Measurements from ENCODE around the gene DLG2.

Gene DLG2

GRCh38 chr11:85558411-85558810 is 68.7 kb downstream of the DLG2 start:
- DNase-seq (ENCODE audit: low read depth), result no peak

- DNase-seq (ENCODE audit: low read depth), result no peak
Observed at GRCh38 chr11:85551881-85552280, 75.3 kb downstream of the DLG2 start.

DNA sequence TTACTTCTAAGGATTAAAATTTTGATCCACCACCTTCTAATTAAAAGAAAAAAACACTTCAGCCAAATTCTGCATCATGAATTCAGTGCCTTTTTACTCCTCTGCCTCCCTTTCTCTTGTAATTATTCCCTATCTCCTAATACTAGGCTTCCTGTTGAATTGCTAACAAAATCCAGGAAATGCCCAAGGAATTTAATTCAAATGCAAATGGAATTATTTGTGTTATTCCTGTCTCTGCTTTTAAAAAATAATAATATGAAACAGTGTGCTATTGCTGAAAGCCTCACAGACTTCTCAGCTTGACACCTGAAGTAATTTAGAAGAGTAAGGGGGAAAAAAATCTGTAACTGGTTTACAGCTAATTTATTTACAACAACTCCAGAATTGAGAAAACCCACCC is 85.5 kb downstream of the DLG2 start:
- no peak for DNase-seq (ENCODE audit: low read depth)

DNA sequence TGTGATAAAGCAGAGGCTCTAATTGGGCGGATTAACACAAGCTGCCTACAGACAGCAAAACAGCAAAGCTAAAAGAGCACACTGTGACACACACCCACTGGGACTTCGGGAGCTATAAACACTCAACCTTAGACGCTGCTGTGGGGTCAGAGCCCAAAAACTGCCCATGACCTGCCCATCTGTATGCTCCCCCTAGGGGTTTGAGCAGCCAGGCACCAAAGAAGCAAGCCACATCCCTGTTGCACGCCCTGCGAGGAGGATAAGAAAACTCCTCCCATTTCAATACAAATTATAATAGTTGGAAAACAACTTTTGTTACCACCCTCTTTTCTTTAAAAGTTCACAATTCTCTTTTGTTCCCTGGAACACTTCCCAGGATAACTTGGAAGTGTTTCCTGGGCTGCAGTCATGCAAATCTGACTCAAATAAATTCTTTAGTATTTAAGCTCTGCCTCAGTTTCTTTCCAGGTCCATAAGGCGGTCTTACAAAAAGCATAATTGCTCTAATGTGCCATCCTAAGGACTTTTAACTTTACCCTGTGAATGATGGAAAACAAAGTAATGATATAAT is 86.4 kb downstream of the DLG2 start:
- no peak for DNase-seq (ENCODE audit: low read depth)

- no peak for DNase-seq (ENCODE audit: low read depth)
Observed at GRCh38 chr11:85540181-85540580, 87.0 kb downstream of the DLG2 start.

- no peak for DNase-seq (ENCODE audit: low read depth)
Observed at GRCh38 chr11:85539740-85540139, 87.4 kb downstream of the DLG2 start.

GRCh38 chr11:85539029-85539689 is 88.0 kb downstream of the DLG2 start:
- no peak for DNase-seq (ENCODE audit: low read depth)

DNA sequence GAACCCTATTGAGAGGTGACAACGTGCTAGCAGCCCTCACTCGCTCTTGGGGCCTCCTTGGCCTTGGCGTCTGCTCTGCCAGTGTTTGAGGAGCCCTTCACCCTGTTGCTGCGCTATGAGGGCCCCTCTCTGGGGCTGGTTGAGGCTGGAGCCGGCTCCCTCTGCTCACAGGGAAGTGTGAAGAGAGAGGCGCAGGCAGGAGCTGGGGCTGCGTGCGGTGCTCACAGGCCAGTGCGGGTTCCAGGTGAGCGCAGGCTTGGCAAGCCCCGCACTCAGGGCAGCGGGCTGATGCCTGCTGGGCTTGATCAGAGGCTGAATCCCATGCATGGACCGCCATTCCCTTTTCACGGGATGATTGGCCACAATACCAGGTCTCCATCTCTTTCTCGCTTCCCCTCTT is 90.7 kb downstream of the DLG2 start:
- no peak for DNase-seq (ENCODE audit: low read depth)

DNA sequence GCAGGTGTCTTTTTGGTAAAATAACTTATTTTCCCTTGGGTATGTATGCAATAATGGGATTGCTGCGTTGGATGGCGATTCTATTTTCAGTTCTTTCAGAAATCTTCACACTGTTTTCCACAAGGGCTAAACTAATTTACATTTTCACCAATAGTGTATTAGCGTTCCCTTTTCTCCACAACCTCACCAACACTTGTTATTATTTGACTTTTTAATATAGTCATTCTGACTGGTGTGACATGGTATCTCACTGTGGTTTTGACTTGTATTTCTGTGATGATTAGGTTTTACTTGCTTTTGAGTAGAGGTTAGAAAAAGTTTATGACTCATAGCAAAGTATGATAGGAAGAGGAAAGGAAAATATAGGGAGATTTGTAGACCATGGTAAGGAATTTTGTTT is 92.3 kb downstream of the DLG2 start:
- no peak for DNase-seq (ENCODE audit: low read depth)

- DNase-seq (ENCODE audit: low read depth), result no peak
Observed at GRCh38 chr11:85531191-85531897, 95.8 kb downstream of the DLG2 start.

DNA sequence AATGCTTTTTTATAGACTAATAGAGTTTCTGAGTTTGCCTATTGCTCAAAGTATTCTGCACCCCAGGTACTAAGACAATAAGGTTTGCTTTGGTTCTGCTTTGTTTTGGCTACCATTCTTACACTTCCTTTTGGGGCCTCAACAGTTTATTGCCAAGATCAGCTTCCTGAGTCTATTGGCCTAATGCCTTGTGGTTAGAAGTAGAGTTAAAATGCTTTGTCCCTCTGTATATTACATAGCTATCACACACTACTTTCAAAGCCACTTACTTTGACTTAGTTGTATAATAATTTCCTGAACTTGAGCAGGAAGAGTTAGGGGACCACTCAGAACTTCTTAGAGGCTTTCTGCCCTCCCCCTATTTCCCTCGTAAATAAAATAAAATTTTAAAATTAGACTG is 96.5 kb downstream of the DLG2 start:
- no peak for DNase-seq (ENCODE audit: low read depth)

DNA sequence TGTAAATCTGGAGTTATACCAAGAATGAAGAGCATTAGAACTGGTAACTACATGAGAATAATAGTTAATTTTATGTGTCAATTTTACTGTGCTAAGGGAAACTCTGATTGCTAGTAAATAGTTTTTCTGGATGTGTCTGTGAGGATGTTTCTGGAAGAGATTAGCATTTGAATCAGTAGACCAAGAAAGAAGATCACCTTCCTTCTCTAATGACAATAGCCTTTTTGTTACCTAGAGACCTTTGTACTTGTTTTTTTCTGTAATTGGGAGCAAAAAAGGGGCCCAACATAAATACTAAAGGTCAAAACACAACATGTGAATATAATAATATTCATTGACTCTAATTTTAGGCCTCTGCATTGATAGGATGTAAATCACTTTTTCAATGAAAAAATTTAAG is 100.6 kb downstream of the DLG2 start:
- no peak for DNase-seq (ENCODE audit: low read depth)

DNA sequence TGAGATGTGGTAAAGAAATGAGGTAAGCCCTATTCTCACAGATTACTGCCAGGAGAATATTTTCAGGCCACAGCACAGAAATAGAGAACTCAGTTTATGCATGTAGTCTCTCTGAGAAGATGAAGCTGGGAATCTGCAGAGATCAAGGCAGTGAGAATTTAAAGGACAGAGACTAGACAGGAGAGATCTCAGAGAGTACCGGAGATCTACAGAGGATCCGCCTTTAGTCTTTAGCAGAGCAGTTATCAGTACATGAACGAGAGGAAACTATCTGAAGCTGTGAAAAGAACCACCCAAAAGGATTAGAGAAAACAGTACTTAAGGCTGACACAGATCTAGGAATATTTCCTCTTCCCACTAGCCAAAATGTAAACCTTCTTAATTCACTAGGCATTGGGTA is 101.5 kb downstream of the DLG2 start:
- no peak for DNase-seq (ENCODE audit: low read depth)

- DNase-seq (ENCODE audit: low read depth), result no peak
Observed at GRCh38 chr11:85517272-85517671, 109.9 kb downstream of the DLG2 start.

DNA sequence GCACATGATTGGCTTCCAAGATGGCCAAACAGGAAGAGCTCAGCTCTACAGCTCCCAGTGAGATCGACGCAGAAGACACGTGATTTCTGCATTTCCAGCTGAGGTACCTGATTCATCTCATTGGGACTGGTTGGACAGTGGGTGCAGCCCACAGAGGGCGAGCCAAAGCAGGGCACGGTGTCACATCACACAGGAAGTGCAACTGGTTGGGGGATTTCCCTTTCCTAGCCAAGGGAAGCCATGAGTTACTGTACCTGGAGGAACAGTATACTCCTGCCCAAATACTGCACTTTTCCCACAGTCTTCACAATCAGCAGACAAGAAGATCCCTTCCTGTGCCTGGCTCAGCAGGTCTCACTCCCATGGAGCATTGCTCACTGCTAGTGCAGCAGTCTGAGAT is 131.2 kb downstream of the DLG2 start:
- DNase-seq (ENCODE audit: low read depth), result no peak

DNA sequence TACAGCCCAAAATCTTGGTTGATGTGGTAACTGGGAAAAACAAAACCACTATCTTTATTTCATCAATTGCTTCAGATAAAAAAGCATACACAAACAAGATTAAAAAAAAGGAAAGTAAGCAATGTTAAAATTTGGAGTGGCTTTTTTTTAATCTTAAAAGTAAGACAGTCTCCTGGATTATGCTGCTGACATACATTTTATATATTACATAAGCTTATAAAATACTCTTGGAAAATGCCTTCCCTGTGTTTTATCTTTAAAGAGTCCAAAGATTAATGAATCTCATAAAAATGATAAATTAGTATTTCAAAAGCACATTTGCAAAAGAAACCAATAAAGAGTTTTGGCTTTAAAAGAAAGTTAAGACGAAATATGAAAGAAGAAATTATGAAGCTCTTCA is 132.7 kb downstream of the DLG2 start:
- DNase-seq (ENCODE audit: low read depth), result no peak

DNA sequence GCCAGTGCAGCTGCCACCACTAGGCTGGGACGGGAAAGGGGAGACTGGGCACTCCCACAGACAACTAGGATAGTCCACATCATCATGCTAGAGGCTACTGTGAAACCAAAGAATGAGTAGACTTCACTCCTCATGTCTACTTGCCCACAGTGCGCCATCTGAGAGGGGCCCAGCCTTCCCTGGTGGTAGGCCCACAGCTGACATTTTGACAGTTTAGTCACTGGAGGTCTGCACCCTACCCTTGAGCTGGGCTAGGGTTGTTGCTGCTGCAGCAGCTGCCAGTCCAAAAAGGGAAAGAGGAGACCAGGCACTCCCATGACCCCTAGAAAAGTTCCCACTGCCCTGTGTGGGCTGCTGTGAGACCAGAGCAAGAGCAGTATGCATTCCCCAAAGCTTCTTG is 141.2 kb downstream of the DLG2 start:
- no peak for DNase-seq (ENCODE audit: low read depth)

- DNase-seq (ENCODE audit: low read depth), result peak; percentile 24
Observed at GRCh38 chr11:85483861-85484260, 143.3 kb downstream of the DLG2 start.

GRCh38 chr11:85481862-85482261 is 145.3 kb downstream of the DLG2 start:
- DNase-seq (ENCODE audit: low read depth), result no peak

- DNase-seq (ENCODE audit: low read depth), result no peak
Observed at GRCh38 chr11:85475660-85476517, 151.3 kb downstream of the DLG2 start.

DNA sequence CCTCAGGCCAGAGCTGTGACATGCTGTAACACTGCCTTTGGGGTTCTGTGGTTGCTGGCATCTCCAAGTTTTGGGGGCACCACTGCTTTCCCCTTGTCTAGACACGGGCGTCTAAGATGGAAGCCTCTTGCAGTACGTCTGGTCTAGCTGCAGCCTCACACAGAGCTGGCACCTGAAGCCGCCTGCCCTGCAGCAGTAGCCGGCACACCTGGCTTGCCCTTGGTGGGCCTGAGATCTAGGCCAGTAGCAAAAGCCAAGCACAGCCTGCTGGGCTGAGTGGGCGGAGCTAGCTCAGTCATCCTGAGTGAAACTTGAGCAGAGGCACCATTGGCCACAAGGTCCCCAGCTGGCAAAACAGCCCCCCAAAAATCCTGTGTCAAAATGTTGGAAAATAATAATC is 154.2 kb downstream of the DLG2 start:
- no peak for DNase-seq (ENCODE audit: low read depth)

- no peak for DNase-seq (ENCODE audit: low read depth)
Observed at GRCh38 chr11:85464283-85464682, 162.9 kb downstream of the DLG2 start.

DNA sequence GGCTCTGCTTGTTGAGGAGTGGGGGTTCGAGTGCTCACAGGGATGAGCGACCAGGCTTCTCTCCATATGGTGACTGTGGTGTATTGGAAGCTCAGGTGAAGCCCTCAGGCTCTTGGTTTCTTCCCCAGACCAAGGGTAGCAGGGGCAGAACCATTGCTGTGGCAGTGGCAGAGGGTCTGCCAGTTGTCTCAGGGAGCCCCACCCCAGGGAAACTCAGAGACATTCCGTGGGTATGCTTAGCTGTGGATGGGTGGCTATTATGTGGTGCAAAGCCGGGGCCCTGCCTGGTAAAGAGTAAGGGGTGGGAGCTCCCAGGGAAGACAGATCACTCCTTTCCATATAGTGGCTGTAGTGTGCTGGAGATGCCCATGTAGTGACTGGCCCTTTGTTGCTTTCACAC is 167.8 kb downstream of the DLG2 start:
- DNase-seq (ENCODE audit: low read depth), result no peak
